Ovary (tissue), 3 donors: ENCODE measurements around the gene ANKRD23.

Source experiments
- EP300 ChIP-seq: sonication (generic); formaldehyde crosslinking; IDR thresholded peaks from one replicate; pipeline ENCODE4 v1.6.1; 2017; ENCODE audit warnings: antibody characterized with exemption
- POLR2A ChIP-seq: fragments of 450-650 bp; IDR thresholded peaks from one replicate; pipeline ENCODE4 v1.6.1; 2017; ENCODE audit warnings: antibody characterized with exemption, mild to moderate bottlenecking, moderate library complexity
- TF ChIP-seq, protein P1 (sequence below), 3 donors: fragments of 450-650 bp in 2 of 3; fragments of 200-600 bp in 1 of 3; IDR thresholded peaks; one replicate each; pipeline versions ENCODE4 v1.5.1 to v1.8.0; 2016 to 2022; ENCODE audit warnings: antibody characterized with exemption in 3 of 3, mild to moderate bottlenecking in 1 of 3
- donor health status: DM: no; HTN: no; CAD: no.

DNA sequence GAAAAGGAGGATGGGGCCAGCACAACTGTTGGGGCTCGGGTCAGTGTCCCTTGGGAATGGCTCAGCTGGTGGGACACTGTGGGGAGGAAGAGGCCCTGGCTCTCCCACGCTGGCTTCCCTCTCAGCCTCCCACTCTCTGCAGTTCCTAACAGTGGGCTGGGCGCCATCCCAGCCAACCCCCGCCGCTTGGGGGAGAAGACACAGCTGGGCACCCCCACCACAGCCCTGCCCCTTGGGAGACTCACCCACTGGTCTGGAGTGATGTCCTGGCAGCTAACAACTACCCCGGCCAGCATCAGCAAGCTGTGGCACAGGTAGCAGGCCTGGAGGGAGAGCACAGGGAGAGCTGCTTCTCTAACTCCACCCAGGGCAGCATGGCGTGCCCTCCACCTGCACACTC is 34.4 kb upstream of the ANKRD23 start:
- TF ChIP-seq, protein P1, sequence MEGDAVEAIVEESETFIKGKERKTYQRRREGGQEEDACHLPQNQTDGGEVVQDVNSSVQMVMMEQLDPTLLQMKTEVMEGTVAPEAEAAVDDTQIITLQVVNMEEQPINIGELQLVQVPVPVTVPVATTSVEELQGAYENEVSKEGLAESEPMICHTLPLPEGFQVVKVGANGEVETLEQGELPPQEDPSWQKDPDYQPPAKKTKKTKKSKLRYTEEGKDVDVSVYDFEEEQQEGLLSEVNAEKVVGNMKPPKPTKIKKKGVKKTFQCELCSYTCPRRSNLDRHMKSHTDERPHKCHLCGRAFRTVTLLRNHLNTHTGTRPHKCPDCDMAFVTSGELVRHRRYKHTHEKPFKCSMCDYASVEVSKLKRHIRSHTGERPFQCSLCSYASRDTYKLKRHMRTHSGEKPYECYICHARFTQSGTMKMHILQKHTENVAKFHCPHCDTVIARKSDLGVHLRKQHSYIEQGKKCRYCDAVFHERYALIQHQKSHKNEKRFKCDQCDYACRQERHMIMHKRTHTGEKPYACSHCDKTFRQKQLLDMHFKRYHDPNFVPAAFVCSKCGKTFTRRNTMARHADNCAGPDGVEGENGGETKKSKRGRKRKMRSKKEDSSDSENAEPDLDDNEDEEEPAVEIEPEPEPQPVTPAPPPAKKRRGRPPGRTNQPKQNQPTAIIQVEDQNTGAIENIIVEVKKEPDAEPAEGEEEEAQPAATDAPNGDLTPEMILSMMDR (IDR thresholded peaks at IDR 0.05): no peak
- TF ChIP-seq POLR2A (no peak), EP300 (no peak)
